BE2C (cell line): ENCODE results near the gene KRT5.
"Not testable (repeated sequence)": the region's sequence is repeated elsewhere in the genome, so short reads cannot be mapped to it uniquely, and the experiment has no call there.

ENCODE experiments used
- DNase-seq: peaks from one replicate; pipeline ENCODE4 v3.0.0-alpha.2; 2020
- H3K27me3 ChIP-seq: fragments of 250-450 bp; sonication (Bioruptor Pico); 2 replicates; pipeline ENCODE4 v1.5.1; 2020; ENCODE audit warnings: mild to moderate bottlenecking
- H3K36me3 ChIP-seq: fragments of 250-450 bp; sonication (Bioruptor Pico); 2 replicates; pipeline ENCODE4 v1.5.1; 2020; ENCODE audit warnings: mild to moderate bottlenecking
- H3K4me1 ChIP-seq: fragments of 250-450 bp; sonication (Bioruptor Pico); 2 replicates; pipeline ENCODE4 v1.5.1; 2020
- H3K4me3 ChIP-seq: 2 replicates; pipeline ENCODE4 v1.5.1; 2011; ENCODE audit warnings: low read depth, low read length
- H3K9me3 ChIP-seq: fragments of 250-450 bp; sonication (Bioruptor Pico); 2 replicates; pipeline ENCODE4 v1.5.1; 2020
- CTCF ChIP-seq: IDR thresholded peaks from 2 replicates; pipeline ENCODE4 v1.5.1; 2012; ENCODE audit warnings: mild to moderate bottlenecking, low read depth, low read length

Gene KRT5

GRCh38 chr12:52495389-52495788, 24.8 kb downstream of the KRT5 start:
- no peaks in the 10 kb centered on the region for H3K9me3 ChIP-seq
- H3K36me3 ChIP-seq: no peaks in the 10 kb centered on the region
- TF ChIP-seq CTCF: no peak
- no peak for DNase-seq
- no peak overlapping the region for H3K4me3 ChIP-seq
- H3K27me3 ChIP-seq: peaks cover 59% of the 10 kb centered on the region
- H3K4me1 ChIP-seq: no peaks in the 10 kb centered on the region

- Histone ChIP-seq H3K4me3 (no peak overlapping the region), H3K9me3 (no peaks in the 10 kb centered on the region), H3K4me1 (no peaks in the 10 kb centered on the region), H3K27me3 (peaks cover 67% of the 10 kb centered on the region), H3K36me3 (no peaks in the 10 kb centered on the region)
- TF ChIP-seq CTCF: no peak
- DNase-seq: no peak
Observed at GRCh38 chr12:52494518-52494917, 25.7 kb downstream of the KRT5 start.

- no peaks in the 10 kb centered on the region for H3K4me1 ChIP-seq
Observed at GRCh38 chr12:52494100-52494499, 26.1 kb downstream of the KRT5 start.

GRCh38 chr12:52493172-52493571, 27.0 kb downstream of the KRT5 start, which contains the start of gene KRT6A:
KRT6A (minus strand) TSS chr12:52493257; CDS start chr12:52493188, 69 bp downstream.
- peaks cover 68% of the 10 kb centered on the region for H3K27me3 ChIP-seq
- no peak for TF ChIP-seq CTCF
- H3K36me3 ChIP-seq: no peaks in the 10 kb centered on the region
- no peak within 1 kb of the TSS for H3K4me3 ChIP-seq
- no peaks in the 10 kb centered on the region for H3K9me3 ChIP-seq
- no peak for DNase-seq
- no peaks in the 10 kb centered on the region for H3K4me1 ChIP-seq

More at GRCh38 chr12:52494100-52494499, 26.1 kb downstream of the KRT5 start:
- Histone ChIP-seq H3K4me3 (no peak overlapping the region), H3K27me3 (peaks cover 71% of the 10 kb centered on the region), H3K9me3 (no peaks in the 10 kb centered on the region), H3K36me3 (no peaks in the 10 kb centered on the region)
- no peak for DNase-seq
- no peak for TF ChIP-seq CTCF

- H3K9me3 ChIP-seq, H3K4me1 ChIP-seq, H3K36me3 ChIP-seq, H3K4me3 ChIP-seq, DNase-seq: not testable (repeated sequence)
- H3K27me3 ChIP-seq: peaks cover 64% of the 10 kb centered on the region
Observed at GRCh38 chr12:52492405-52492804, 27.8 kb downstream of the KRT5 start.

GRCh38 chr12:52491495-52491894, 28.7 kb downstream of the KRT5 start:
- H3K27me3 ChIP-seq: peaks cover 61% of the 10 kb centered on the region
- H3K36me3 ChIP-seq, H3K4me3 ChIP-seq, H3K9me3 ChIP-seq, DNase-seq, H3K4me1 ChIP-seq: not testable (repeated sequence)

- Histone ChIP-seq H3K27me3 (peaks cover 51% of the 10 kb centered on the region), H3K36me3 (no peaks in the 10 kb centered on the region), H3K4me3 (no peak overlapping the region), H3K9me3 (0 out of 2 replicates have a peak, but pooled peaks cover 2% of the 10 kb centered on the region), H3K4me1 (no peaks in the 10 kb centered on the region)
- DNase-seq: no peak
- no peak for TF ChIP-seq CTCF
Observed at GRCh38 chr12:52488736-52489135, 31.5 kb downstream of the KRT5 start.

GRCh38 chr12:52487744-52488443, 32.3 kb downstream of the KRT5 start:
- H3K27me3 ChIP-seq: peaks cover 44% of the 10 kb centered on the region
- H3K9me3 ChIP-seq, H3K4me1 ChIP-seq, H3K36me3 ChIP-seq, DNase-seq, H3K4me3 ChIP-seq: not testable (repeated sequence)
